Raji (cell line): ENCODE measurements around the gene FAM131B.

ENCODE experiments used
- POLR2A ChIP-seq: IDR thresholded peaks from 2 replicates; pipeline ENCODE4 v1.6.1; 2011; ENCODE audit warnings: low read depth, low read length, control low read depth; ENCODE audit not compliant: insufficient read depth

Gene FAM131B

GRCh38 chr7:143356414-143357050, 6.0 kb downstream of the FAM131B start:
- no peak for TF ChIP-seq POLR2A

GRCh38 chr7:143355450-143356385, 6.8 kb downstream of the FAM131B start:
- TF ChIP-seq POLR2A, result no peak

- no peak for TF ChIP-seq POLR2A
Observed at GRCh38 chr7:143354965-143355364, 7.5 kb downstream of the FAM131B start.

- no peak for TF ChIP-seq POLR2A
Observed at GRCh38 chr7:143354376-143354775, 8.1 kb downstream of the FAM131B start.

GRCh38 chr7:143352531-143353002, 9.9 kb downstream of the FAM131B start:
- TF ChIP-seq POLR2A, result no peak

GRCh38 chr7:143351574-143351973, 10.9 kb downstream of the FAM131B start:
- TF ChIP-seq POLR2A, result no peak

- TF ChIP-seq POLR2A, result no peak
Observed at GRCh38 chr7:143351060-143351459, 11.5 kb downstream of the FAM131B start.

- no peak for TF ChIP-seq POLR2A
Observed at GRCh38 chr7:143347950-143348349, 14.6 kb downstream of the FAM131B start.

- TF ChIP-seq POLR2A, result no peak
Observed at GRCh38 chr7:143346018-143346417, 16.5 kb downstream of the FAM131B start.

GRCh38 chr7:143345428-143345900, 17.0 kb downstream of the FAM131B start:
- no peak for TF ChIP-seq POLR2A

GRCh38 chr7:143343596-143343995, 18.9 kb downstream of the FAM131B start:
- no peak for TF ChIP-seq POLR2A

GRCh38 chr7:143341842-143342241, 20.7 kb downstream of the FAM131B start:
- TF ChIP-seq POLR2A, result no peak

GRCh38 chr7:143337216-143337615, 25.3 kb downstream of the FAM131B start:
- TF ChIP-seq POLR2A, result no peak

- TF ChIP-seq POLR2A, result no peak
Observed at GRCh38 chr7:143334244-143334643, 28.3 kb downstream of the FAM131B start.

GRCh38 chr7:143331179-143331801, 31.2 kb downstream of the FAM131B start:
- no peak for TF ChIP-seq POLR2A

- TF ChIP-seq POLR2A, result no peak
Observed at GRCh38 chr7:143329471-143330170, 32.9 kb downstream of the FAM131B start.

- TF ChIP-seq POLR2A, result no peak
Observed at GRCh38 chr7:143327903-143328302, 34.6 kb downstream of the FAM131B start.
